Dendritic cell treated with granulocyte-macrophage colony-stimulating factor and Interleukin-4, amounts not matched to agents 40 ng/mL and 50 ng/mL, for 4 days (primary cell): ENCODE measurements around the gene DCAF11.
A peak's percentile ranks its signal among the peaks of the same experiment; 100 is the strongest.
"Not testable (repeated sequence)": the region's sequence is repeated elsewhere in the genome, so short reads cannot be mapped to it uniquely, and the experiment has no call there.

Source experiments
- H3K27ac Mint-ChIP-seq: one replicate; pipeline ENCODE4 v1.8.0; 2022; ENCODE audit warnings: mild to moderate bottlenecking, mixed read lengths
- H3K27me3 Mint-ChIP-seq: one replicate; pipeline ENCODE4 v1.8.0; 2022; ENCODE audit warnings: mild to moderate bottlenecking, mixed read lengths
- H3K36me3 Mint-ChIP-seq: one replicate; pipeline ENCODE4 v1.8.0; 2022; ENCODE audit warnings: low read depth, mixed read lengths
- H3K4me1 Mint-ChIP-seq: one replicate; pipeline ENCODE4 v1.8.0; 2022; ENCODE audit warnings: low read depth, mixed read lengths
- H3K4me3 Mint-ChIP-seq: one replicate; pipeline ENCODE4 v1.8.0; 2022; ENCODE audit warnings: mild to moderate bottlenecking, moderate library complexity, mixed read lengths
- H3K9me3 Mint-ChIP-seq: one replicate; pipeline ENCODE4 v1.8.0; 2022; ENCODE audit warnings: mixed read lengths
- intact Hi-C: fragments of 100-400 bp; cut with micrococcal nuclease; formaldehyde crosslinking; loops from one replicate; pipeline ENCODE4 v1.15.0; 2022

DCAF11 gene

GRCh38 chr14:24096545-24097181, 17.9 kb upstream of the DCAF11 start:
- intact Hi-C loops: no loop called here
- Mint-ChIP-seq H3K27ac (peak overlapping the region; percentile 41), H3K27me3 (no peaks in the 10 kb centered on the region), H3K4me1 (peaks cover 65% of the 10 kb centered on the region), H3K9me3 (no peaks in the 10 kb centered on the region), H3K36me3 (peaks cover 72% of the 10 kb centered on the region), H3K4me3 (no peak overlapping the region)

- peaks cover 86% of the 10 kb centered on the region for H3K36me3 Mint-ChIP-seq
- no peak overlapping the region for H3K4me3 Mint-ChIP-seq
- intact Hi-C loops: no loop called here
- H3K27me3 Mint-ChIP-seq: no peaks in the 10 kb centered on the region
- peaks cover 49% of the 10 kb centered on the region for H3K4me1 Mint-ChIP-seq
- no peaks in the 10 kb centered on the region for H3K9me3 Mint-ChIP-seq
- no peak overlapping the region for H3K27ac Mint-ChIP-seq
Measured at GRCh38 chr14:24098229-24098926, 16.2 kb upstream of the DCAF11 start.

- no peak overlapping the region for H3K27ac Mint-ChIP-seq
- H3K4me1 Mint-ChIP-seq: peaks cover 44% of the 10 kb centered on the region
- intact Hi-C loops: no loop called here
- H3K4me3 Mint-ChIP-seq: no peak overlapping the region
- H3K27me3 Mint-ChIP-seq: no peaks in the 10 kb centered on the region
- H3K9me3 Mint-ChIP-seq: no peaks in the 10 kb centered on the region
- peaks cover 94% of the 10 kb centered on the region for H3K36me3 Mint-ChIP-seq
Measured at GRCh38 chr14:24098927-24099813, 15.4 kb upstream of the DCAF11 start.

- intact Hi-C loops: no loop called here
- Mint-ChIP-seq H3K36me3 (peaks cover 94% of the 10 kb centered on the region), H3K27ac (no peak overlapping the region), H3K4me3 (no peak overlapping the region), H3K9me3 (no peaks in the 10 kb centered on the region), H3K4me1 (peaks cover 47% of the 10 kb centered on the region), H3K27me3 (no peaks in the 10 kb centered on the region)
Measured at GRCh38 chr14:24100197-24100981, 14.2 kb upstream of the DCAF11 start.

GRCh38 chr14:24100982-24101494, 13.5 kb upstream of the DCAF11 start:
- H3K36me3 Mint-ChIP-seq: peaks cover 89% of the 10 kb centered on the region
- H3K9me3 Mint-ChIP-seq: no peaks in the 10 kb centered on the region
- H3K4me3 Mint-ChIP-seq: no peak overlapping the region
- intact Hi-C loops: no loop called here
- no peaks in the 10 kb centered on the region for H3K27me3 Mint-ChIP-seq
- no peak overlapping the region for H3K27ac Mint-ChIP-seq
- H3K4me1 Mint-ChIP-seq: peaks cover 48% of the 10 kb centered on the region

- Mint-ChIP-seq H3K27ac (no peak overlapping the region), H3K9me3 (no peaks in the 10 kb centered on the region), H3K36me3 (peaks cover 76% of the 10 kb centered on the region), H3K4me1 (peaks cover 46% of the 10 kb centered on the region), H3K4me3 (no peak overlapping the region), H3K27me3 (no peaks in the 10 kb centered on the region)
- intact Hi-C loops: no loop called here
Measured at GRCh38 chr14:24102357-24103048, 12.1 kb upstream of the DCAF11 start.

GRCh38 chr14:24103451-24103850, 11.1 kb upstream of the DCAF11 start:
- peaks cover 42% of the 10 kb centered on the region for H3K4me1 Mint-ChIP-seq
- H3K4me3 Mint-ChIP-seq: no peak overlapping the region
- intact Hi-C loops: no loop called here
- H3K27ac Mint-ChIP-seq: no peak overlapping the region
- no peaks in the 10 kb centered on the region for H3K9me3 Mint-ChIP-seq
- H3K27me3 Mint-ChIP-seq: no peaks in the 10 kb centered on the region
- H3K36me3 Mint-ChIP-seq: peaks cover 66% of the 10 kb centered on the region

GRCh38 chr14:24105609-24106239, 8.9 kb upstream of the DCAF11 start:
- Mint-ChIP-seq H3K27ac (peak overlapping the region; percentile 56), H3K4me1 (peaks cover 30% of the 10 kb centered on the region), H3K36me3 (peaks cover 44% of the 10 kb centered on the region)
- not testable (repeated sequence) for H3K9me3 Mint-ChIP-seq, H3K27me3 Mint-ChIP-seq, H3K4me3 Mint-ChIP-seq
- intact Hi-C loops: loop anchor here (5.0 kb wide), 1 partner anchor 93 kb away; no protein-coding TSS in a partner anchor

GRCh38 chr14:24106672-24107271, 7.8 kb upstream of the DCAF11 start:
- H3K36me3 Mint-ChIP-seq: peaks cover 34% of the 10 kb centered on the region
- H3K4me1 Mint-ChIP-seq: peaks cover 35% of the 10 kb centered on the region
- no peak overlapping the region for H3K4me3 Mint-ChIP-seq
- H3K27me3 Mint-ChIP-seq: no peaks in the 10 kb centered on the region
- no peaks in the 10 kb centered on the region for H3K9me3 Mint-ChIP-seq
- peak overlapping the region; percentile 56 for H3K27ac Mint-ChIP-seq
- intact Hi-C loops: loop anchor here (5.0 kb wide), 1 partner anchor 94 kb away; no protein-coding TSS in a partner anchor

GRCh38 chr14:24108336-24108874, 6.2 kb upstream of the DCAF11 start:
- Mint-ChIP-seq H3K9me3 (no peaks in the 10 kb centered on the region), H3K4me1 (peaks cover 35% of the 10 kb centered on the region), H3K4me3 (no peak overlapping the region), H3K27me3 (no peaks in the 10 kb centered on the region), H3K27ac (peak overlapping the region; percentile 55), H3K36me3 (peaks cover 20% of the 10 kb centered on the region)
- intact Hi-C loops: loop anchor here (2.0 to 5.0 kb wide), 3 partner anchors 50 to 96 kb away; no protein-coding TSS in a partner anchor

- Mint-ChIP-seq H3K27ac (no peak overlapping the region), H3K4me1 (peaks cover 39% of the 10 kb centered on the region)
- intact Hi-C loops: loop anchor here (10.0 kb wide), 1 partner anchor 105 kb away; the partner anchor contains the start of genes CHMP4A and MDP1
Measured at GRCh38 chr14:24110060-24110459, 4.5 kb upstream of the DCAF11 start.

GRCh38 chr14:24110523-24110922, 4.1 kb upstream of the DCAF11 start:
- H3K27me3 Mint-ChIP-seq: no peaks in the 10 kb centered on the region
- peaks cover 21% of the 10 kb centered on the region for H3K36me3 Mint-ChIP-seq
- no peaks in the 10 kb centered on the region for H3K9me3 Mint-ChIP-seq
- intact Hi-C loops: loop anchor here (10.0 kb wide), 1 partner anchor 104 kb away; the partner anchor contains the start of genes CHMP4A and MDP1
- H3K27ac Mint-ChIP-seq: no peak overlapping the region
- no peak overlapping the region for H3K4me3 Mint-ChIP-seq
- H3K4me1 Mint-ChIP-seq: peaks cover 39% of the 10 kb centered on the region

More at GRCh38 chr14:24110060-24110459, 4.5 kb upstream of the DCAF11 start:
- H3K9me3 Mint-ChIP-seq: no peaks in the 10 kb centered on the region
- no peak overlapping the region for H3K4me3 Mint-ChIP-seq
- no peaks in the 10 kb centered on the region for H3K27me3 Mint-ChIP-seq
- peaks cover 19% of the 10 kb centered on the region for H3K36me3 Mint-ChIP-seq
